GM21825 (cell line): ENCODE results near the gene SETD2.
"Not testable (repeated sequence)": the region's sequence is repeated elsewhere in the genome, so short reads cannot be mapped to it uniquely, and the experiment has no call there.

Experiments used
- ATAC-seq: cut with Tn5 transposase; IDR thresholded peaks from one replicate; pipeline ENCODE4 v1.9.1; 2021; ENCODE audit warnings: mild to moderate bottlenecking, moderate library complexity; ENCODE audit not compliant: unreplicated experiment

SETD2 gene

DNA sequence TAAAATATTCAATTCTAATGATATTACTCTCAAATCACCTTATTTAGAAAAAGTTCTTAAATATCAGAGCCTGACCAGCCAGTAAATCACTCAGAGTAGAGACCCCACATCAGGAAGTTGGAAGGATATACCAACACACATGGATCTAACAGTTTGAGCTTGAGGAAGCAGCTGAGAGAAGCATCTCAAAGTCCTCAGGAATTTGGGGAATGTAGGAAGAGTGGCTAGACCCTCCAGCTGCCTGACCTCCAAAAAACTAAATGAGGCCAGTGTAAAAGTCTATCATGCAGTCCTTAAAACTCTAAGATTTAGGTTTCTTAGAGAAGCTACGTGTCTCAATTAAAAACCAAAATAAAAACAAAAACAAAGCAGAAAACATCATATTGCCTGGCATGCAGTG lies 55.4 kb downstream of the SETD2 start:
- ATAC-seq, result no peak

DNA sequence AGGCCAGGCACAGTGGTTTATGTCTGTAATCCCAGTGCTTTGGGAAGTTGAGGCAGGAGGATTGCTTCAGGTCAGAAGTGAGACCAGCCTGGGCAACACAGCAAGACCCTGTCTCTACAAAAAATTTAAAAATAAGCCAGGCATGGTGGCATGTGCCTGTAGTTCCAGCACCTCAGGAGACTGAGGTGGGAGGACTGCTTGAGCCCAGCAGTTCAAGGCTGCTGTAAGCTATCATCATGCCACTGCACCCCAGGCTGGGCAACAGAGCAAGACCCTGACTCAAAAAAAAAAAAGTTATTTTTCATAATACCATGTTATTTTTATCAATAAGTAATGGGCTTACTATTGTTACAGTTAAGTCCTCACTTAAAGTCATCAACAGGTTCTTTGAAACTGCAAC lies 59.7 kb downstream of the SETD2 start:
- no peak for ATAC-seq

DNA sequence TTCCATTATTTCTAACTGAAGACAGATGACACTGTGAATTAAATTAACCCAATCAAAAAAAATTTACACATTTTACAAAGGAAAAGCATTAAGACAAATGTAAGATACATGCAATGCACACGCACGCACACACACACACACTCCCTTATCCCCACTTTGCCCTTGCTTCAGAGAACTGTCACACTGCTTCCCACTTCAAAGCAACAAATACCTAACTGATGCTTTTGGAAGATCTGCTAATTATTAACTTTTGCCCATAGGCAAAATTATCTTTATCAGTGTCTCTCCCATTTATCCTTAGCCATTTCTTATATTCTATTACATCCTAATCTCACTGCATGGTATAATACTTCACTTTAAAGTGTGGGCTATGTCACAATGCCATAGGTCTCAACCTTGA lies 60.3 kb downstream of the SETD2 start:
- ATAC-seq, result no peak

DNA sequence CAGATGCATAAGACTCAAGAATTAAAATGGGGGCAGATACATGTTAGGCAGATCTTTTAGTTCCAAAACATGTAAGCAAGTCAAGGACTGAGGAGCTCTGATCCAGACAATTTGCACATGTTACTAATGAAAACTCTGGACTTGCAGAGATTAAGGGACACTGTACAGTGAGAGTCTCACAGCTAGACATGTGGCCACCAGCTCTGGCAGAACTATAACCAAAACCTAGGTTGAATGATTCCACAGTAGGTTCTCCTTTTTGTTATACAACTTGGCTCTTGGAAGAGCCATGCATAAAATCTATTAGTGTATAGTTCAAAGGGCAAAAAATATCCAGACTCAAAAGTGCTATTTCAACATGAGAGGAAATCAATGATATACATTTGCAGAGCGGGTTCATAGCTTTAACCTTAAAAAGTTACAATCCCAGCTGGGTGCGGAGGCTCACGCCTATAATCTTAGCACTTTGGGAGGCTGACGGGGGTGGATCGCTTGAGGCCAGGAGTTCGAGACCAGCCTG lies 61.8 kb downstream of the SETD2 start:
- no peak for ATAC-seq

DNA sequence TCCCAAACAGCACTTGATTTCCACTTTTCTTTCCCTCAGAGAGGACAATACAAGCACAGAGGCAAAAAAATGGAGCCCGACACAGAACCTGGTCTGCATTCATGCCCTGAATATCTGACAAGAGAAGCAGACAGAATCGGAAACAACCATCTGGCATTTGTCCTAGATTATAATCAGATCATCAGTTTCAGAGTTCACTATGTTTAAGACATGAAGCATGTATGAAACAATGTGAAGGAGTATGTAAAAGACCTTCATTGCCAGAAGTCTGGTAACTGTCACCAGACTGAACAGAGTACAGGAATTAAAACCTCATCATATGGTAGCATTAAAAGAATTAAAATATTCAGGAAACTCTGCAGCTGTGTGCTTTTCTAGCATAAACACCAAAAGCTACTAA lies 65.0 kb downstream of the SETD2 start:
- no peak for ATAC-seq

DNA sequence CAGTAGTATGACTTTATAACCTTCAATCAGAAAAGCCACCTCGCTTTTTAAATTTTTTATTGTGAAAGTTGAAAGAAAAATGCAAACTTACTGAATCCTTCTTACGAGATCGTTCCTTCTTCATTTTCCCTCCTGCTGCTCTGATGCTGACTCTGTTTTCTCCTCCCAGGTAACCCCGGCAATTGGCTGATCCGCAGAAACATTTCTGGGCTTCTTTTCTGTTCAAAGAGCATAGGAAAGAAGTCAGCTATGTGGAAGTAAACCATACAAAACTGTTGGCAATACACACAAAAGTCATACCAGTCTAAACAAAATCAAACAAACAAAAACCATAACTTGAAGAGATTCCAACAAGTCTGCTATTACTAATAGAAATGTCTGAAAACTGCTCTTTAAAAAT lies 66.0 kb downstream of the SETD2 start:
- ATAC-seq, result no peak

DNA sequence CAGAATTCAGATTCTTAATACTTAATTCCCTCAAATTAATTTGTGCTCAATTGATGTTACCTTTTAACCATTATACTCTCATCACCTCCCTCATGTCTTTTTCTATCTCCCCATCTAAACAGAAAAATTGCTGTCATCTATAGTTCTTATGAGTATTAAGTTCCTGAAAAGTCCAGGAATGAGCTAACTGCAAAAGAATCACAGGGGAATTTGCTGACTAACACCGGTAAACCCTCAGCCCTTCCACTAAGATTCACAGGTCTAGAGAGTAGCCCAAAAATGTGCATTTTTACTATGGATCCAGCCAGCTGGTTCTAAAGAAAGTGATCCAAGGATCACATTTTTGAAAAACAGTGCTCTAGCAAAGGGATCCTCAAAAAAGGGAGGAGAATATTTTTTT lies 67.0 kb downstream of the SETD2 start:
- no peak for ATAC-seq

DNA sequence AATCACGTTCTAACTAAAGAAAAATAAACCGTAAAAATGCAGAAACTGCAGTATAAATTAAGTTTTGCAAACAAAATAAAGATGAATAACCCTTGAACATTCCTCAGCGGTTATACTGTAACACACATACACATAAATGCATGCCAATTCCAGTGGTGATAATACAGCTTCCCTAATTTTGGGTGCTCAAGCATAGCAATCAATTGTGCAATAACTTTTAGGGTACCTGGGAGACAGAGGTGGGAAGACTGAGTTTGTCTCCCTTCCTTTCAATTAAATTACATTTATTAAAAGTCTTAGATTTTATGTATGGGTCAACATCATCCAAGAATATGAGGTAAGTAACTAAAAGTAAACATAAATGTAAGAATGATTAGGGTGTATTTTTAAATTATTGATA lies 71.8 kb downstream of the SETD2 start:
- no peak for ATAC-seq

DNA sequence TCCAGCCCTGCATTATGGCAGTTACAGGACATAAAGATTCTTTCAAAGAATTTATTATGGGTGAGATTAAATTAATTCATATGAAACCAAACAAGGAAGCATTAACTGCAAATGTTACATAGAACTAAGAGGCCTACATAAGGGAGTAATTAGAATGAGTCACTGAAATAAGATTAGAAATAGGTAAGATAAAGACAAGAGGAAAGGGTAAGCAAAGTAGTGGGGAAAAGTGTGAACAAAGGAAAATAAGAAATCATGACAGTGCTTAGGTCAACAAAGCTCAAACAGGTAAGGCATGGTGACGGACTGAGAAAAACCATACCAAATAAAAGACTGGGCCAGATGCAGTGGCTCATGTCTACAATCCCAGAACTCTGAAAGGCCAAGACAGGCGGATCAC lies 74.3 kb downstream of the SETD2 start:
- ATAC-seq, result no peak

DNA sequence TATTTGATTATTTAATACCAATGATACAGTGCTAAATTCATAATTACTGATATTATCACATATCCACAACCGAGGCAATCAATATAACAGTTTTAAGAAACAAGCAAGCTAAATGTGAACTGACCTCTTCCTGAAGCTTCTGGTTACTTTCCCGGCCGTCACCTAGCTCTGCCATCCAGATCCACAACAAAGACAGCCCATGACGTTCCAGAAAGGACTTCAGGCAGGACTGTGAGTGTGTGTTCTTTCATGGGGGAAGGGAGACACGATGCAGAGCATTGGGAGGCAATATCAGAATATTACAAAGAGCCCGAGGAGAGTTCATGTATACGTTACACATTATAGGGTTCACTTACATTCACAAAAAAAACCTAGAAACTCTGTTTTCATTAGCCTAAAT lies 77.8 kb downstream of the SETD2 start:
- no peak for ATAC-seq

DNA sequence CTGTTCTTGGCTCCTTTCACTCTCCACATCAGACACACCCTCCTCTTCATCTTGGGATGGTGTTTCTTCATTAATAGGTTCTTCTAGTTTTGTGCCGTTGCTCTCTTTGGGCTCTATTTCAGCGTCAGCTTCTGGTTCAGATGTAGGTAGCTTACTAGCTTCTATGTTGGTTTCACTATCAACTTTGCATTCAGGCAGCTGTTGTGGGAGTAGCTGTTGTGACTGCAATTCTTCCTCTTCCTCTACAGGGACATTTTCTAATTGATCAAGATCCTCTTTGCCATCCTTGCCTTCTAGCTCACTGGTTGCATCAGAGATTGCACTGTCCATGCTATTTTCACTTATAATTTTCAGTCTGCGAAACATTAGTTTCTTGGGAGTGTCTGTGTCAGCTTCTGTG lies 80.1 kb downstream of the SETD2 start:
- ATAC-seq, result no peak

DNA sequence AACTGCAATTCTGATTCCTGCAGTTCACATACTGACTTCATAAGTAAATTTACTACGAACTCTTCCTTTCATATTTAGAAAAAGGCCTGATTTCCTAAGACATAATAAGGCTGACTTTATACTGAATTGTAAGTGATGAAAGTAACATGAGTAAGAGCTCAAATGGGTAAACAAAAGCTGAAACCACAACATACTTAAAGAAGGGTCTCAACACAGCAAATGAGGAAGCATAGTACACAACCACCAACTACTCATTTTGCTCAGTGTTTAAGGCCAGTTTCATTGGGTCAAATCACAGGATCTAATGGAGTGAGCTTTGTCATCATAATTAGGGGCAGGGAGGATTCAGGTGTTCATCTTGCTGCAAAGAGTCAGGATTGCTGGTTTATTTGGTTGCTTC lies 81.4 kb downstream of the SETD2 start:
- ATAC-seq, result no peak

DNA sequence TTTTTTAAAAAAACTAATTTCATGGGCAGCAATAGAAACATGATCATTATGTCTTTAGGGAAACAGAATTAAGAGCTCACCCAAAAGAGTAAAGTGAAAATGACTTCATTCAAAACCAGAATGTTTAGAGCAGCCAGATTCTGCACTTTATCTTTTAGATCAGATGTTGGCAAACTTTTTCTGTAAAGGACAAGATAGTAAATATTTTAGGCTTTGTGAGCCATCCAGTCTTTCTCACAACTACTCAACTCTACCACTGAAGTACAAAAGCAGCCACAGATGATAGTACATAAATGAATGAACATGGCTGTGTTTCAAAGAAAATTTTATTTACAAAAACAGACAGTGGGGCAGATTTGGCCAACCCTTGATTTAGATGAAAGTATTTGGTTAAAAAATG lies 84.5 kb downstream of the SETD2 start:
- no peak for ATAC-seq

DNA sequence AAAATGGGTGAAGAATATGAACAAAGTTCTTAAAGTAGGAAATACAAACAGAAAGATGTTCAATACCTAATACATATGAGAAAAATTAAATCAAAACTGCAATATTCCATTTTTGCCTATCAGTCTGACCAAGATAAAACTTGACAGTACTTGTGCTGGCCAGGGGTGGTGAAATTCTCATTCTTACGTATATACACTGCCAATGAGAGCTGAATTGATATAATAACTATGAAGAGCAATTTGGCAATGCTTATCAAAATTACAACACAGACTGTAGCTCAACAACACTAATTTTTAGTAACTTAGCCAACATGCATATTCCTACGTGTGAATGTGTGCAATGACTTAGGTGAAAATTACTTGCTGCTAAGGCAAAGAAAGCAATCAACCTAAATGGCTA lies 90.2 kb downstream of the SETD2 start:
- ATAC-seq, result no peak

DNA sequence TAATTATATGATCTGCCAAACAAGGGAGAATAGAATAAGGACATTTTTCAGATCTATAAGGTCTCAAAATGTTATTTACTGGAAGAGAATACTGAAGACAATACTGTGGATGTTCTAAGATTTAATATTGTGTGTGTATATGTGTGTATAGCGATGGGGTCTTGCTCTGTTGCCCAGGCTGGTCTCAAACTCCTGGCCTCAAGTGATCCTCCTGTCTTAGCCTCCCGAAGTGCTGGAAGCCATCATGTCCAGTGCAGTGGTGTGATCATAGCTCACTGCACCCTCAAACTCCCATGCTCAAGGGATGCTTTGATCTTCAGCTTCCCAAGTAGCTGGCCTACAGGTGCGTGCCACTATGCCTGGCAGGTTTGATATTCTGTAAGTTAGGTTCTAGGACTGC lies 93.1 kb downstream of the SETD2 start:
- ATAC-seq, result no peak

DNA sequence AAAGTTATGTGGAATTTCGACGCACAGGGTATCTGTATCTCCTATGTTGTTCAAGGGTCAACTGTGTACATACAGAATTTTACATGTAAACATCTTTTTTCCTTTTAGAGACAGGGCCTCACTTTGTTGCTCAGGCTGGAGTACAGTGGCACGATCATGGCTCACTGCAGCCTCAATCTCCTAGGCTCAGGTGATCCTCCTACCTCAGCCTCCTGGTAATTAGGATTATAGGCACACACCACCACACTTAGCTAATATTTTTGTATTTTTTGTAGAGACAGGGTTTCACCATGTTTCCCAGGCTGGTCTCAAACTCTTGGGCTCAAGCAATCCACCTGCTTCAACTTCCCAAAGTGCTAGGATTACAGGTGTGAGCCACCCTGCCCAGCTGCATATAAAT lies 97.7 kb downstream of the SETD2 start:
- ATAC-seq, result not testable (repeated sequence)

DNA sequence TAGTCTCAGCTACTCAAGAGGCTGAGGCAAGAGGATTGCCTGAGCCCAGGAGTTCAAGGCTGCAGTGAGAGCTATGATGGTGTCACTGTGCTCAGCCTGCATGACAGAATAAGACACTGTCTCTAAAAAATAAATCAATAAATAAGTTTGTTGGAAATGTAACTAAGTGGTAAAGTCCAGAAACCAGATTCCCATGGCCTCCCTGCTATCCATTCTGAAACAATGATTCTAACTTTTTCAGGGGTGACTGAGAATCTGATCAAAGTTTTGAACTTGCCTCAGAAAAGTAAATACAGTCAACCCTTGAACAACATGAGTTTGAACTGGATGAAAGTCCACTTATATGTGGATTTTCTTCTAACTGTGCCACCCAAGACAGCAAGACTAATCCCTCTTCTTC lies 98.2 kb downstream of the SETD2 start:
- no peak for ATAC-seq

DNA sequence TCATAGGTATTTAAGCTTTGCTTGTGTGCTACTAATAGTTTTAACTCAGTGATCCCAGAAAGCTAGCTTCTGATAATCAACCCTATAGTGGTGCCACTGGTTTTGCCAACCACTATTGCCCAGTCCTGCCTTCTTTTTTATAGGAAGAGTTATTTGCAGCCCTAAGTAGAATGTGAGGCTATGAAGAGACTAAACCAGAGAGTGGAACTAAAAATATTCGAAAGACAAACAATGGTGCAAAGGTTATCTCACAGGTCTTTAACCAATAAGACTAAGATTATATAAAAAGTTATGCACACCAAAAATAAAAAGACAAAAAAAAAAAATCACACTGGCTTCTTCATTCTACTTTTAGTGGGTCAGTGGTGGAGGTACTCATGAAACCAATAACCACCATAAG lies 98.9 kb downstream of the SETD2 start:
- no peak for ATAC-seq

DNA sequence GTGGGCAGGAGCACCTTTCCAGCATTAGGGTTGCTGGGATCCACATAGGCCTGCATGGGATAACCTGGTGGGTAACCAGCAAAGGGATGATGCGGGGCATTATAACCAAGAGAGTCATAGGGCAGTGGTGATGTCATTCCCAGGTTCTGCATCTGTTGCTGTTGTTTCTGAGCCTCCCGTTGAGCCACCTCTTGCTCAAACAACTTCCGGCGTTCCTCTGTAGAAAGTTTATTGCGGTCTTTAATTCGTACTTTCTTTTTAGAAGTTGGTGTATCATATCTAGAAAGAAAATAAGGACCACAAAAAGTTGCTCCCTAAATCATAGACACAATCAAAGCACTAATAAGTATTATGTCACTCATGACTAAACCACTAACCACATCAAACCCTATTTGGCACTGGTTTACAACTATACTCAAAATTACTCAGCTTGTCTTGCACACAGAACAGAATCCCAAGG lies 106.7 kb downstream of the SETD2 start:
- ATAC-seq, result no peak

DNA sequence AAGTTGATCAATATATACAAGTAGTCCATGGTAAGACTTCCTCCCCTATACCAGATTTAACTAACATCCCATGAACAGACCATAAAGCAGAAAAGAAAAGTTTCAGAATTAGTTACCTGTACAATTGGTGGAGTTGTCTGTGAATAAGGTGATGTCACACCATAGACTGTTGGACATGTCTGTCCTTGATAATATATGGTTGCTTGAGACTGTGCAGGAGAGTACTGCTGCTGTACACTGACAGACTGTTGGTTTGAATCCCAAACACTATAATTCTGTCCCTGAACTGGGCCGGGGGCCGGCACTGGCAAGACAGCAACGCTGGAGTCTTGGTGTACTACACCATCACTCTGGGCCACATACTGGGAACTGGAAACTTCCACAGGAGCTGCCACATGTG lies 107.2 kb downstream of the SETD2 start:
- no peak for ATAC-seq

DNA sequence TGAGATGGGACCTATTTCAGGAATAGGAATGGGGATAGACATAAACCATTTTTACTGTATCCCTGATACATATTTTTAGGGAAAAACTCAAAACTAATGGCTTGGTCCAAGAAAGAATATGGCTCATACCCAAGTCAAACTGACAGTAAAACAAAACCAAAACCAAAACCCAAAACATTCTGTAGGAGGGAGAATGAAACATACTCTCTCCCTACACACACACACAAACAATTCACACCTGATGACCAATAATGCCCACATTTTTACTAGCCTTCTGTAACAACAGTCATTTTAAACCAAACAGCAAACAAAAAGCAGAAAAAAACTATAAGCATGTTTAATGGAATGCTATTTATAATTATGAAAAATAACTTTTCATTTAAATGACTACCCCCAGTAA lies 109.5 kb downstream of the SETD2 start:
- ATAC-seq, result no peak

DNA sequence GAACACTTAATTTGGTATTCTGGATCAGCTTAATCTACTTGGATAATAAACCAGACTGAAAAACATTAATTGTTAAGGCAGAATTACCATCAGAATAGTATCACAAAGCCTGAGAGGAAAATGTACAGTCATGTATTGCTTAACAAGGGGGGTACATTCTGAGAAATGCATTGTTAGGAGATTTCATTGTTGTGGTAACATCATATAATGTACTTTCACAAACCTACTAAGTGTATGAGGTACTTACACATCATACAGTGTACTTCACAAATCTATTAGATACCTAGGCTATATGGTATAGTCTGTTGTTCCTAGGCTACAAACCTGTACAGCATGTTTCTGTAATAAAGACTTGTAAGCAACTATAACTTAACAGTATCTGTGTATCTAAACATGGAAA lies 116.2 kb downstream of the SETD2 start:
- no peak for ATAC-seq

DNA sequence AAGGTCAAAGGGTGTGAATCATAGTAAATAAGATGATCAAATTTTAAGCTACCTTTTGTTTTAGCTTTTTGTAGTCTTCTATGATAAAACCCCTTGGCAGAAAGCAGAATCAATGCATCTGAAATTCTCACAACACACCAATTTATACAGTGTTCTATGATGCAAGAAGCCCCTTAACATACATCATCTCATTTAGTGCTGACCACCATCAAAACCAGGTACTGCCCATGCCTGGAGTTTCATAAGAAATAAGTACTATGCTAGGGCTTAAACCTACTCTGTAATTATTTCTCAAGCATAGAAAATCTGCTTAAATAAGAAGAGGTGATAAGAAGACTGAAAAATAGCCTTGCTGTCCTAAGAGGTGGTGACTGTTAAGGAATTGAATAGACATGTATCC lies 116.8 kb downstream of the SETD2 start:
- ATAC-seq, result no peak
